GM18505 (cell line): ENCODE results near the gene FAM72C.
"Not testable (repeated sequence)": the region's sequence is repeated elsewhere in the genome, so short reads cannot be mapped to it uniquely, and the experiment has no call there.

Experiments
- ATAC-seq: cut with Tn5 transposase; IDR thresholded peaks from one replicate; pipeline ENCODE4 v1.9.1; 2021; ENCODE audit not compliant: unreplicated experiment

Gene FAM72C

DNA sequence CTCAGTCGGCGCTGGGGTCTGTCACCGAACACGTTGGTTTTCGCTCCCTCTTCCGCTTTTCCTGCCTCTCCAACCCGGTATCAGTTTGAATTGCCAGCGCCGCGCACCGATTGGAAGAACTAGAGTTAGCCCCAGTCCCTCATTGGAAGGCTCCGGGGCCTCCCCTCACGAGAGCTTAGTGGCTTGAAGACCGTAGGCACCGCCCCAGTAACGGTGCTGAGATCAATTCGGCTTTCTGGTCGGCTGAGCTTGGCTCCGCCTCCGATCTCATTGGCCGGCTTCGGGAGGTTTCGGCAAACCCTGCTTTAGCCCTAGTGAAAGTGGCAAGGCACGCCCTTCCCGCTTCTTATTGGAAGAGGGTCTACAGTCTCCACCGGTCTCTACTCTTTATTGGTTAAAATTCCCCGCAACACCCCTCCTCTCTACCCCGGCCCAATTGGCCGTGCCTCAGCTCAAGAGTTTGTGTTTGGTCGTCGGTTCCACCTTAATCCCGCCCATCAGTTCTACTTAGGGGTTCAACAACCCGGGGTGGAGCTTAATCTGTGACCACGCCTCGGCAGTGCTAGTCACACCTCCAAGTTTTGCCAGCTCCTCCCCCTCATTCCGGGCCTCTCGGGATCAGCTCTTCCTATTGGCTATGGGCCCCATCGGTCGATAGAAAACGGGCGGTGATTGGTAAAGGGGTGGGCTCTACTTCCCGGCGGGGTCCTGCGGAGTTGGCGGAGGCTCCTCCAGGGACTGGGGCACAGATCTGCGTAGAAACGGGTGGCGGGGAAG, at the start of gene FAM72C:
Gene FAM72C, minus strand, starts transcription at position 63 of the 777 bp plus-strand sequence. CDS start 845 bp downstream, outside the sequence.
- ATAC-seq, result peak; percentile 77

DNA sequence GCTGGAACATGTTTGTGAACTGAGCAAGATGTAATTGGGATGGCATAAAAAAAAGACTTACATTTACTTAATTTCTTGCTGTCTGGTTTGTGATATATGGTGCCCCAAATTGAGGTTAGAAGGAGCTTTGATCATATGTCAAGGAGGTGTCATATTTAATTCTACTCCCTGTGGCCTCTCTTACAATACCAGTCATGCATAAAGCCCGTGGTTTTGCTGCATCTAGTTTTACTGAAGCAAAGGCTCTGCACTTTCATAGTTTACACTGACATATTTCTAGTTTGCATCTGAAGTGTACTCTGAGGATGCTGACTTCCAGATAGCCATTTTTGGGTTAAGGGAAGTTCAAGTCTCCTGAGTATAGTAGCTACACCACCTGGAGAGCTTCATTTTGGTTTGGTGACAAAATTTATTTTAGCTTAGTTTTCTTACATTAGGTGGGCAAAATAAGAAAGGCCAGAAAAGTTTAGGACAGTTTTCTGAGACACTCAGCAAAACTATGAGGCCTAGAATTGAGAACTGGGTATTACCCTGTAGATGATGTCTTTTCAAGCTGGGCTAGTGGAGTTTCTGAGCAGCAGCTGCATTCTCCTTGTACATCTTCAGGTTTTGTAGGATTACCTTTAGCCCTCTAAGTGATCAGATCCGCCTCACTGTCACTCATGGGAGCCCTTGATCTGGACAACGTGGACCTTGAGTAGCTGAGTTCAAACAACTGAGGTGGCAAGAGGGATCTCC, 48.4 kb upstream of the FAM72C start:
- ATAC-seq, result not testable (repeated sequence)

DNA sequence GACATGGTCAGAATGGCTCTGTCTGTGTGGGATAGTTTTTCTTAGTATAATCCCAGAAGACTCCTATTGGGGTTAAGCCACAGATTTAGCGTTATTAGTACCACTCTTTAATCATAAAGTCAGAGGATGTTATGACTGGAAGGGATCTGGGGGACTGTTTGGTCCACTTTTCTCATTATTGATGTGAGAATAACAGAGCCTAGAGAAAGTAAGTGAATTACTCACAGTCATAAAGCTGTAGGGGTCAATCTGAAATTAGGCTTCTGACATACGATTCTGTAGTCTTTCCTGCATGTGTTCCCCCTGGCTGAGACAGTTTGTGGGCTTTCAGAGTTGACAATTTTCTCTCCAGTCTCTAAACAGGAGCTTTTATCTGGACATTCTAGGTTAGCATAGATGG, 47.3 kb upstream of the FAM72C start:
- ATAC-seq, result not testable (repeated sequence)

GRCh38 chr1:144015180-144015966, 43.6 kb upstream of the FAM72C start:
- ATAC-seq, result not testable (repeated sequence)

GRCh38 chr1:144014528-144014927, 42.7 kb upstream of the FAM72C start:
- ATAC-seq, result not testable (repeated sequence)

DNA sequence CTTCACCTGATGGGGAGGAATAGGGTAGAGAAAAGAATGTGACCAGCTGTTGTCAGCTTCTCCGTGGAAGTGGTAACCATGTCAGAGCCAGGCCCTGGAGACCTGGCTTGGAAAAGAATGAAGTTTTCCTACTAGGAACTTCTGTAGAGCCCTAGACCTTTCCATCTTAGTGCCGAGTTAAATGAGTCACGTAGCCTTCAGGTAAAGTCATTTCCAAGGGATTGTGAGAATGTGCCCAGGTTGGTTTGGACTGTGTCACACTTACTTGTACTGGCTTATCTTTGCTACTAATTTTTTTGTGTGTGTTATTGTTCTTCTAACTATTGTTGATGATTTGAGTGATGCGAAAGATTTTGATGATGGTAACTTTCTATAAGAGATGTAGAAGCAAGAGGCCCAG, 42.3 kb upstream of the FAM72C start:
- ATAC-seq, result not testable (repeated sequence)

DNA sequence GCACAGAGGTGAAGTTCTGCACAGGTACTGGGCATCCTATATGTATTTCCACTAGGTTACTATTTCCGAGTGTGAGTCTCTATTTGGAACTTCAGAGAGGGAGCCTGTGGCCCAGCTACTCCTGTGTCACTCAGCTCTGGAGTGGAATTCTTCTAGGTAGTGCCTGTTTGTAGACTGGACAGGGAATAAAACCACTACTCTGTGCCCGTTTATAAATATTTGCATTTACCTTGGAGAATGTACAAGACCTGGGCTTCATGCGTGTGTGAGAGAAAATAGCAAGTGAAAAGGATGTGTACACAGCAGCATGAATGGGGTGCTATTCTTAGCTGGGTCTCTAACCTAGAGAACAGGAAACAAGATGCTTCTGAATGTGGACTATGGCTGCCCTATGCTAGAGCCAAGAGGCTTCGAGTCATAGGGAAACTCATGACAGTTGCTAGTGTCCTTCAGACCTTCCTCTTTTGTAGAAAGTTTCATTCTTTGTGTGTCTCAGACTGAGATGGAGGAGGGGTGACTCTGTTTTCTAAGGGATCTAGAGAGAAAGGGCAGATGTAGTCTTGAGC, 40.5 kb upstream of the FAM72C start:
- ATAC-seq, result peak; percentile 97

DNA sequence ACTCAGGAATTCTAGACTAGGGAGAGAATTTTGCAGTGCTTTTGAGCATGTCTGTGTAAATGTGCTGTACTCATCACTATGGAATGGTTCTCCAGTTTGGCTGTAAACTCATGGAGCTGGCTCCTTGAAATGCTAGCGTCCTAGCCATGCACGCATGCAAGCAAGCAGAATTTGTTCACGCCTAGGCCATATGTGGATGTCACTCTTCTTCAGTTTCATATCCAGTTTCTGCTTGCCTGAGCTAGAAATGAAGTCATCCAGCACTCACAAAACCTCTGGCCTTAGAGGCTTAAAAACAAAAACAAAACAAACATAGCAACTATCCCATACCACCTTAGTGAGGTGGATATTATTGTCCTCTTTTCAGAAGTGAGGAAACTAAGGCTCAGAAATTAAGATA, 37.6 kb upstream of the FAM72C start:
- peak; percentile 48 for ATAC-seq

DNA sequence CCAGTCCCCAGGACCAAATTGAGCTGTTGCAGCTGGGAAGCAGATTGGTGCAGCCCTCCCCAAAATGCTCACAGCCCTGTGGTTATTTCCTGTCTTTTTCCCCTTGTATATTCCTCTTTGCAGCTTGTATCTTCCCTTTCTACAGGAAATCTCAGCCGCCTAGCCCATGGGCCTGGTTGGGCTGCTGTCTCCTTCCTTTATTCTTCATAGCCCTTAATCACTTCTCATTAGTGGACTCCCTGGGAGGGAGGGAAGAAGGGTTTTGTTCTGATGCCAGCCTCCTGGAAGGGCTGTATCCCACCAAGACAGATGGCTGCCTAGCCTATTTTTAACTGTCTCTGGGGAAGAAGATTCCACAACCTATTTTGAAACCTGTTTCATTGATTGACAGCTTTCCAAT, 32.5 kb upstream of the FAM72C start:
- ATAC-seq, result not testable (repeated sequence)

DNA sequence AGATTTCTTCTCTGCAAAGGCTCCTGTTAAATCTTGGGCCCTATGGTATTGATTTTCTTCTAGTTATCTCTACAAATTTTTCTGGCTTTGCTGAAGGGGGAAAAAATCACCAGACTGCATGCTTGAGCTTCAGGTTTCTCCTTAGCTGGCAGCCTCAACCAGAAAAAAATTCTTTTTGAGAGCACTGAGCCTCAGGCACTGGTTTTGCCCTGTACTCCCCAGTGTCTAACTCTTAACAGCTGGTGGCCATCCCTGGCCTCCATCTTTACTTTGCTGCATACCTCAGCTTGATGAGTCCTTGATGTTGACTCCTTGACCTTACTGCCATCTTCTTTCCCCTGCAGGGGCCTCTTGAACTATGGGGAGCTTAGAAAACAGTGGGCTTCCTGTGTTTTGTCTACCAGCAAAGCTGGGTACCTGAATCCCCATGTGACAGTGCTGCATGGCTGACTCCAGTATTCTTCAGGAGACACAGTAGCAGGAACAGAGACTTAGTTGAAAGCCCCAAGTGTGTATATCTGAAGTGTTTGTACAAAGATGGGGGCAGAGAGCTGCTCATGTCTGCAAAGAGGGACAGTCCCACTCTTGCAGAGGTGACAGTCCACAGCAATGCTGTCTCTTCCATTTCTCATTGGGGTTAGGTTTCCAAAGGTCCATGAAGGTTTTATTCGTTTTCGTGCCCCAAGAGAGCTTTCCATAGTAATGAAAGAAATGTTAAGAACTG, 31.7 kb upstream of the FAM72C start:
- ATAC-seq, result not testable (repeated sequence)

GRCh38 chr1:144002141-144002881, 30.5 kb upstream of the FAM72C start:
- ATAC-seq, result peak; percentile 70

- ATAC-seq, result not testable (repeated sequence)
These were observed 29.3 kb upstream of the FAM72C start for GRCh38 chr1:144001077-144001476.

DNA sequence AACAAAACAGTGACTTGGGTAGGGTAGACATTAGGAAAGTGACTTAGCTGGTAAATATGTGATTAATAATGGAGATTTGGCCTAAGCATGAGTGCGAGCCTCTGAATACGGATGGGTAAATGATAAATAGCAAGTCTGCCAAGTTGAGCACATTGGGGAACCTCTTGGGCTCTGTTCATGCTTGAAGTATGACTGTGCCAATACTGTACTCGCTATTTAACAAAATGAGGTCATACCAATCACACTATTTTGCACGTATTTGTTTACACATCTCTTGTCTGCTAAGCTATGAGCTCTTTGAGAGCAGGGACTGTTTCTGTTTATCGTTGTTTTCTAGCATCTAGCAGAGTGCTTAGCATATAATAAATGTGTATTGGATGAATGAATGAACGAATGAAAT, 24.2 kb upstream of the FAM72C start:
- ATAC-seq, result not testable (repeated sequence)

DNA sequence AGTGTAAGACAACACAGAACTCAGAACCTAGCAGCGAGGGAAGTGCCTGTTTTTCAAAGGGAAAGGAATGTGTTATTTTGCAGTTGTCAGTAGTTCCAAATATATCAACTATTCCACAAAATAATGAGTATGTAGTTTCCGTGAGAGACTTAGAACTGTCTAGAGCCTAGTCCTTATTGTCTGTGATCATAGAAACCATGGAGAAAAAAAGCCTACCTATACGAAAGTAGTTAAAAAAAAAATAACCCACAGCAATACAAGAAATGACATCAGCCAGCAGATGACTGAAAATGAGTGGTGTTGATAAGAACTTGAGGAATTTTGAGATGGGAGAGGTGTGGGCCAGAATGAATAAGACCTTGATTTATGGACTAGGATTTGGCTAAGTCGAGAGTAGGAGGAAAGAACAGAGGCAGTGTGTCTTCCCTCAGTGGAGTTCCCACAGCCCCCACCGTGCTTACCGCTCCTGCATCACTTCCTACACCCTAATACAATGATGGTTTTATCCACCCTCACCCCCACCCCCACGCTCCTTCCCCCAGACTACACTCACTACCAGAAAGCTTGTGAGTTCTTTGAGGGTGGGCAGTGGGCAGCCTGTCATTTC, 21.6 kb upstream of the FAM72C start:
- ATAC-seq, result not testable (repeated sequence)

- not testable (repeated sequence) for ATAC-seq
These were observed 18.9 kb upstream of the FAM72C start for GRCh38 chr1:143990699-143991098.

- not testable (repeated sequence) for ATAC-seq
These were observed 17.9 kb upstream of the FAM72C start for GRCh38 chr1:143989719-143990118.

DNA sequence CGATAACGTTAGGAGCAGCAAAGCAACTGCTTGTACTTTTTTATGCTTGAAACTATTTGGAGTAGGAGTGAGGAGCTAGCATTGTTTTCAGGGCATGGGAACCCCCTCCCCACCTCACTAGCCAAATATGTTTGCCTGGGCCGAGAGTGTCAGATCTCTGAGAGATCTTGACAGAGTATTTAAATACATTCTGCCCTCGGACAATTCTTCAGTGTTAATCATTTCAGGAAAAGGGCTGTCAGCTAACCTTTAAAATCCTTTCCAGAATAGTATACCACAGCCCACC, 17.6 kb upstream of the FAM72C start:
- ATAC-seq, result not testable (repeated sequence)

DNA sequence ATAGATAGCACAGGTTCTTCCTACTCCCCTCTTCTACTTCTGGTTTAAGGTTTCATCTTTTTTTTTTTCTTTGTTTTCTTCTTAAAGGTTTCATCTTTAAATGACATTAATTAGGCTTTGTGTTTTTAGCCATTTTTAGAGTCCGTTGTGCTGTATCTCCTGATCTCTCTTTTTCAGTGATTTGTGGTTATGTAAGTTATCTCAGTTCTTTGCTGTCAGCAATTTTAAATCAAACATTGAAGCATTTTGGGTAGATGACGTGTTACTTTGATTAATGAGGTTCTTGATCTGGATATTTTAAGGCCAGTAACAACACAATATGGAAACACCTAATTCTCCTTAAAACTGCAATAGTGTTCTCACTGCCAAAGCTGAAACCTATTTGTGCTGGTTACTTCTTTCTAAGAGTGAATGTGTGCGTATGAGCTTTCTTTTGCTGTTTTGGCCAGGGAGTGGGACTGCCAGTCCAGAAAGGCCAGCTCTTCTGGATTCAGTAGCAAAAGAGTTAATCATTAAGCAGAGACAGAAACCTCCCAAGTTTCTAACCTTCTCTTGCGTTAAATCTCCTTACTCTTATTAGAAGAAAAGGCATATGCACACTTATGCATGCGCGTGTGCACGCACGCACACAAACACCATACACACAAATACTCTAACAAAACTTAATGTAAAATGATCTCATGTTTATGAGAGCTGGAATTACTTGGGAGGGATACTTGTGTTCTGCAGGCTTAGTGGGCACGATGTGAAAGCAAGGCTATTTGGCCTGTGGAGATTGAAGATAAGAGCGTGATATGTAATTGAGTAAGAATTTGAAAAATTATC, 17.0 kb upstream of the FAM72C start:
- ATAC-seq, result not testable (repeated sequence)
